Right cardiac atrium (tissue), 5 donors: ENCODE results near the gene TSPO. TPM values are rescaled to one million over a fixed set of nuclear protein-coding genes. Genes with fewer than 3 reads are reported as not detected.

Source experiments
- ATAC-seq, 2 donors: fragments of 200-7000 bp; cut with Tn5 transposase; one replicate each; pipeline versions ENCODE4 v1.8.0 to v1.9.1; 2020; ENCODE audit warnings: moderate library complexity in 2 of 2, mild to moderate bottlenecking in 1 of 2
- DNase-seq, 3 donors: peaks; one replicate each; pipeline ENCODE4 v3.0.0-alpha.2; 2020
- H3K27ac ChIP-seq: one replicate; pipeline ENCODE4 v1.5.1; 2013; ENCODE audit warnings: mild to moderate bottlenecking, low read length, control low read depth, moderate library complexity
- H3K27me3 ChIP-seq: one replicate; pipeline ENCODE4 v1.6.1; 2013; ENCODE audit not compliant: control insufficient read depth, insufficient read depth
- H3K4me1 ChIP-seq: one replicate; pipeline ENCODE4 v1.6.1; 2013; ENCODE audit warnings: low read length; ENCODE audit not compliant: control insufficient read depth, insufficient read depth
- H3K4me3 ChIP-seq: one replicate; pipeline ENCODE4 v1.5.1; 2013; ENCODE audit warnings: low read length, control low read depth
- H3K9me3 ChIP-seq: one replicate; pipeline ENCODE4 v1.6.1; 2013; ENCODE audit warnings: low read length; ENCODE audit not compliant: control insufficient read depth
- WGBS: extraction: QIAGEN DNeasy Blood & Tissue Kit; methylation state at CpG from one replicate; pipeline ENCODE4 v1.1.7; 2013; 5-methylcytosine and 5-hydroxymethylcytosine counted together
- intact Hi-C, 4 donors: fragments of 100-400 bp; cut with DNase I; formaldehyde crosslinking; loops; one replicate each; pipeline versions ENCODE4 v1.11.0 to v1.14.0; 2022 to 2023
- polyA plus RNA-seq: library from polyadenylated mRNA; stranded (reverse); fragments of 200-250 nt; gene quantifications from one replicate; pipeline ENCODE4 v1.2.3, GENCODE V29; 2013
- total RNA-seq, 4 donors: library from RNA; stranded (reverse); fragmentation: NEBNext Ultra II Directional; extraction: Animal tissue kit (Norgen Biotek cat#: 25700); gene quantifications; one replicate each; pipeline ENCODE4 v1.2.1, GENCODE V29; 2021
- donor health status: healthy with polysubstance abuse.
- donor health status: DM: no; HTN: yes; CAD: no.
- donor health status: DM: no; HTN: no; CAD: no.
- donor health status: DM: no; HTN: yes; CAD: no; lungs with severe emphysema.
- donor health status: DM: yes; HTN: yes; CAD: no.

Gene TSPO
- total and polyA plus RNA-seq, 5 donors: 69.6 to 152 (median 93.4) TPM

DNA sequence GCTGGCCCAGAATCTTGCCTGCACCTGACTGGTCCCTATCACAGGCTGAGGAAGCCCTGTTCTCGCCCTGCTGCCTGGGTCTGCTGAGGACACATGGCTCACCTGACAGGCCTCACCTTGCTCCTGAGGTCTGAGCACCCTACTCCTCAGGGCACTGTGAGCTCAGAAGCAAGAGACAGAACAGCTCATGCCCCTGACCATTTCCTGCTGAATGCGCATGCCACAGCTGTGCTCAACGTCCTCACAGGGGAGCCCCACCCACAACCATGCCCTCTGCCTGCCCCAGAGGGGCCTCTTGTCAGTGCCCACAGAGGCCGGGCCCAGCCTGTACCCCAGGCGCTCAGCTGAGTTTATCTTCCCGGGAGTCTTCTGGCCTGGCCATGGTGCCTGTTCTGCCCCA is 2.8 kb upstream of the TSPO start:
- no peak for ATAC-seq
- intact Hi-C loops: no loop called here
- Histone ChIP-seq H3K4me3 (no peak overlapping the region), H3K27me3 (no peaks in the 10 kb centered on the region), H3K4me1 (peaks cover 6% of the 10 kb centered on the region), H3K27ac (no peak overlapping the region), H3K9me3 (no peaks in the 10 kb centered on the region)
- peak in 1 of 3 donors; percentile 66 for DNase-seq
- WGBS: 52% methylated on average over 6 of the region's 6 CpGs

- intact Hi-C loops: no loop called here
- DNase-seq (peak in 1 of 3 donors; percentile 60), ATAC-seq (peak in 1 of 2 donors; percentile 2)
- Histone ChIP-seq H3K27me3 (no peaks in the 10 kb centered on the region), H3K4me1 (peaks cover 6% of the 10 kb centered on the region), H3K9me3 (no peaks in the 10 kb centered on the region), H3K27ac (peak overlapping the region; percentile 14), H3K4me3 (peak overlapping the region; percentile 90)
- 76% methylated on average over 15 of the region's 15 CpGs for WGBS
These were observed 590 bp upstream of the TSPO start for GRCh38 chr22:43150731-43151206.

- H3K9me3 ChIP-seq: no peaks in the 10 kb centered on the region
- peak overlapping the region; percentile 15 for H3K27ac ChIP-seq
- ATAC-seq (no peak), DNase-seq (no peak)
- H3K27me3 ChIP-seq: no peaks in the 10 kb centered on the region
- H3K4me3 ChIP-seq: peak overlapping the region; percentile 90
- WGBS: 22% methylated on average over 18 of the region's 18 CpGs
- intact Hi-C loops: no loop called here
- H3K4me1 ChIP-seq: peaks cover 6% of the 10 kb centered on the region
These were observed 621 bp downstream of the TSPO start for GRCh38 chr22:43152003-43152356.

- Histone ChIP-seq H3K4me1 (peaks cover 6% of the 10 kb centered on the region), H3K9me3 (no peaks in the 10 kb centered on the region), H3K4me3 (peak overlapping the region; percentile 90), H3K27me3 (no peaks in the 10 kb centered on the region), H3K27ac (peak overlapping the region; percentile 15)
- peak; percentile 77 to 82 for ATAC-seq
- intact Hi-C loops: no loop called here
- DNase-seq: peak; percentile 82 to 92 (median 87)
- 7% methylated on average over 22 of the region's 22 CpGs for WGBS
These were observed 1.2 kb downstream of the TSPO start for GRCh38 chr22:43152357-43153071.

GRCh38 chr22:43153899-43154298 is 2.5 kb downstream of the TSPO start:
- ATAC-seq: no peak
- Histone ChIP-seq H3K4me1 (peaks cover 6% of the 10 kb centered on the region), H3K9me3 (no peaks in the 10 kb centered on the region), H3K4me3 (no peak overlapping the region), H3K27ac (no peak overlapping the region), H3K27me3 (no peaks in the 10 kb centered on the region)
- intact Hi-C loops: no loop called here
- DNase-seq: no peak
- 68% methylated on average over 9 of the region's 9 CpGs for WGBS

DNA sequence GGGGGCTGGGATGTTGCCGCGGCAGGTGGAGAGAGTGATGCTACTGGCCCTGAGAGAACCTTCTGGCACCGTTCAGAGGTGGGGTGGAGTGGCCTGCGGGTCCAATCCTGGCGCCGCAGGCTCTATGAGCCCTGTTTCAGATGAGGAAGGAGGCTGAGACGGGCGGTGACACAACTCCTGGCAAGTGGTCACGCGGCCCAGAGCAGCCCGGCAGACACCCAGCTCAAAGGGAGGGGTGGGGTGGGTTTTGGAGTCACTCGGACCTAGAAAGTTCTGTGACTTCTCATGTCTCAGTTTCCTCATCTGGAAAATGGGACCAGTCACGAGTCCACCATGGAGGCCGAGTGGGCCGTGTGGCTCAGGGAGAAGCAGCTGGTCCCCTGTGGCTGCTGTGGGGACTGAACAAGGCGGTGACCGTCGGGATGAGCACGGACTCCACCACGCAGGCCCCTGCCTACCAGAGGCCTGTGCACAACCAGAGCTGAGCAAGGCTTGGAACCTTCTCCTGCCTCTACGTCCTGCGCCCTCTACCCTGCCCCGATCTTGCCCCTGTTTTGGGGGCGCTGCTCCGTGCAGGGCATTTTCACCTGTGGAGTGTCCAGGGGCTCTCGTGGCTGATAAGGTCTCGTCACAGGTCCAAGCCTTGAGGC is 3.7 kb downstream of the TSPO start:
- no peak overlapping the region for H3K27ac ChIP-seq
- no peaks in the 10 kb centered on the region for H3K9me3 ChIP-seq
- no peaks in the 10 kb centered on the region for H3K27me3 ChIP-seq
- H3K4me3 ChIP-seq: no peak overlapping the region
- 81% methylated on average over 27 of the region's 27 CpGs for WGBS
- H3K4me1 ChIP-seq: peaks cover 6% of the 10 kb centered on the region
- ATAC-seq (no peak), DNase-seq (peak in 2 of 3 donors; percentile 64 to 76)
- intact Hi-C loops: no loop called here

DNA sequence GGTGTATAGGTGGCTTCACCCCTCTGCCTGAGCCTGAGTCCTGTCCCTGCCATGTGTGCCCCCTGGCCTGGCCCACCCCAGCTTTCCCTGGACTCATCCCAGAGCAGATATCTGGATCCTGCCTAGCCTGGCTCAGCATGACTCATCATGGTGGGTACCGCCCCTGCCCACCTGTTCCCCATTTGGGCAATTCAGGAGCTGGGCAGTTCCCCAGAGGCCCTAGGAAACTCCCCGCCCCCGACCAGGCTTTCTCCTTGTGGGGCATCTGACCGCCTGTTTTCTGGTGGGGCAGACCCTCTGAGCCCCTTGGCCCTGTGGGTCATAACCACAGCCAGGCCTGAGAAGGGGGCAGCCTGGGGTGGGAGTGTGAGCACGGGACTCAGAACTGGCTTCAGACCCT is 4.4 kb downstream of the TSPO start:
- Histone ChIP-seq H3K9me3 (no peaks in the 10 kb centered on the region), H3K4me1 (peaks cover 4% of the 10 kb centered on the region), H3K27ac (no peak overlapping the region), H3K27me3 (no peaks in the 10 kb centered on the region), H3K4me3 (no peak overlapping the region)
- WGBS: 90% methylated on average over 5 of the region's 5 CpGs
- intact Hi-C loops: no loop called here
- ATAC-seq (no peak), DNase-seq (no peak)

DNA sequence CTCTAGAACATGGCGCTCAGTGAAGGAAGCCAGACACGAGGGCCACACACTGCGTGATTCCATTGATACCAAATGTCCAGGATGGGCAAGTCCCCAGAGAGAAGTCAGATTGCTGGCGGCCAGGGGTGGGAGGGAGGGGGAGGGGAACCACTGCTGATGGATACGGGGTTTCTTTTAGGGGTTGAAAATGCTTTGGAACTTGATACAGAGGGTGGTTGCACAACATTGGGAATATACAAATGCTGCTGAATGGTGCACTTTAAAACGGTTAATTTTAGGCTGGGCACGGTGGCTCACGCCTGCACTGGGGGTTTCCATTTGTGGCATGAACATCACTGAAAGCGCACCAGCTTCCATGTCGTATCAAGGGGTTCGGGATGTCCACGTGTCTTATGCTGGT is 5.1 kb downstream of the TSPO start:
- Histone ChIP-seq H3K27ac (no peak overlapping the region), H3K9me3 (no peaks in the 10 kb centered on the region), H3K4me1 (peaks cover 2% of the 10 kb centered on the region), H3K27me3 (no peaks in the 10 kb centered on the region), H3K4me3 (no peak overlapping the region)
- no peak for DNase-seq
- ATAC-seq: no peak
- intact Hi-C loops: no loop called here
- WGBS: 82% methylated on average over 12 of the region's 12 CpGs

- Histone ChIP-seq H3K27me3 (no peaks in the 10 kb centered on the region), H3K27ac (no peak overlapping the region), H3K4me3 (no peak overlapping the region), H3K4me1 (no peaks in the 10 kb centered on the region), H3K9me3 (no peaks in the 10 kb centered on the region)
- ATAC-seq: no peak
- 77% methylated on average over 9 of the region's 9 CpGs for WGBS
- DNase-seq: no peak
- intact Hi-C loops: no loop called here
These were observed 6.7 kb downstream of the TSPO start for GRCh38 chr22:43157874-43158546.

DNA sequence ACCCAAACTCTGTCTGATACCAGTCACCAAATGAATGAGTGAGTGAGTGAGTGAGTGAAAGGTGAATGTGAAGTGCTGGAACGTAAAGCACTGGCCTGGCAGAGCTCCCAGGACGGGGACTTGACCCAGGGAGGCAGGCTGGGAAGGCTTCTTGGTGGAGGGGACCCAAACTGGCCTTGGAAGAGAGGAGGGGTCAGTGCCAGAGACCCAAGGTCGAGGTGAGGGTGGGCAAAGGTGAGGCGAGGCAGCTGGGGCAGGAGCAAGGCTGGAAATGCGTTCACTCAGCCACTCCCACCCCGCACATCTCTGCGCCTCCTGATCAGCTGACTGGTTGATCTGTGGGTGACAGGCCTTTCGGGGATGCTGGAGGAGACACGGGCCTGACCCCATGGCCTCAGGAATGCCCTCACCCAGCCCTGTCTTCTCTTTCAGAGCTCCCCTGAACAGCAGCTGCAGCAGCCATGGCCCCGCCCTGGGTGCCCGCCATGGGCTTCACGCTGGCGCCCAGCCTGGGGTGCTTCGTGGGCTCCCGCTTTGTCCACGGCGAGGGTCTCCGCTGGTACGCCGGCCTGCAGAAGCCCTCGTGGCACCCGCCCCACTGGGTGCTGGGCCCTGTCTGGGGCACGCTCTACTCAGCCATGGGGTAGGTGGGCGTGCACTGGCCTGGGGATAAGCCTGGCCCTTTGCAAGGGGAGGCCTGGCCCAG is 7.6 kb downstream of the TSPO start:
- ATAC-seq: no peak

More for the DNA sequence above, 7.6 kb downstream of the TSPO start:
- Histone ChIP-seq H3K4me1 (peaks cover under 1% of the 10 kb centered on the region), H3K27me3 (no peaks in the 10 kb centered on the region), H3K27ac (no peak overlapping the region), H3K4me3 (no peak overlapping the region), H3K9me3 (no peaks in the 10 kb centered on the region)
- DNase-seq: no peak
- intact Hi-C loops: no loop called here
- 92% methylated on average over 24 of the region's 24 CpGs for WGBS
